OCI-LY7 (cell line): Measurements from ENCODE around the gene MYO9A. TPM values are rescaled to one million over a fixed set of nuclear protein-coding genes. Genes with fewer than 3 reads are reported as not detected.

ENCODE experiments used
- BruUV-seq: library from RNA; stranded (reverse); fragments of 400-500 nt; replicated peaks from 2 replicates; lab custom pipeline; 2021; lab: Mats Ljungman, UMichigan
- CTCF ChIA-PET: fragments of 300-600 bp; sonication (Branson Sonifier 250); formaldehyde crosslinking; loops from one replicate; lab custom pipeline; 2022; ENCODE audit warnings: antibody characterized with exemption; ENCODE audit not compliant: unreplicated experiment; lab: Charles Lee
- POLR2A ChIA-PET: fragments of 300-600 bp; sonication (Branson Sonifier 250); formaldehyde crosslinking; loops from one replicate; lab custom pipeline; 2022; ENCODE audit warnings: antibody characterized with exemption; lab: Charles Lee
- DNase-seq: peaks from one replicate; pipeline ENCODE4 v3.0.0-alpha.2; 2015; ENCODE audit warnings: low spot score
- H2AFZ ChIP-seq: fragments of 200-600 bp; sonication (generic), shearing (Covaris generic); 2 replicates; pipeline ENCODE4 v1.6.1; 2014; ENCODE audit warnings: mild to moderate bottlenecking, antibody characterized with exemption, low read length, moderate library complexity
- H3K27ac ChIP-seq: fragments of 200-600 bp; sonication (generic); 2 replicates; pipeline ENCODE4 v1.5.1; 2014; ENCODE audit warnings: mixed run types, low read depth, mild to moderate bottlenecking, moderate library complexity, low read length, inconsistent platforms; ENCODE audit not compliant: poor library complexity, severe bottlenecking
- H3K36me3 ChIP-seq: fragments of 200-600 bp; sonication (generic); 2 replicates; pipeline ENCODE4 v1.6.1; 2014; ENCODE audit warnings: mild to moderate bottlenecking, antibody characterized with exemption, low read length, moderate library complexity, mixed read lengths; ENCODE audit not compliant: insufficient read depth
- H3K4me1 ChIP-seq: fragments of 200-600 bp; sonication (generic); 2 replicates; pipeline ENCODE4 v1.5.1; 2014; ENCODE audit warnings: mild to moderate bottlenecking, low read length; ENCODE audit not compliant: insufficient read depth, poor library complexity, severe bottlenecking
- H3K4me2 ChIP-seq: fragments of 200-600 bp; sonication (generic); 2 replicates; pipeline ENCODE4 v1.6.1; 2014; ENCODE audit warnings: mild to moderate bottlenecking, low read length
- H3K4me3 ChIP-seq: fragments of 200-600 bp; sonication (generic); 2 replicates; pipeline ENCODE4 v1.5.1; 2014; ENCODE audit warnings: mild to moderate bottlenecking, low read depth, low read length; ENCODE audit not compliant: poor library complexity, severe bottlenecking
- H3K79me2 ChIP-seq: fragments of 200-600 bp; sonication (generic); 2 replicates; pipeline ENCODE4 v1.6.1; 2016; ENCODE audit warnings: low read depth, mild to moderate bottlenecking, low read length, moderate library complexity, mixed read lengths; ENCODE audit not compliant: insufficient read depth
- H3K9me2 ChIP-seq: fragments of 200-600 bp; sonication (generic); 2 replicates; pipeline ENCODE4 v1.6.1; 2016; ENCODE audit warnings: mild to moderate bottlenecking, low read length, mixed read lengths; ENCODE audit not compliant: insufficient read depth
- H3K9me3 ChIP-seq: fragments of 200-600 bp; sonication (generic); 2 replicates; pipeline ENCODE4 v1.6.1; 2014; ENCODE audit warnings: mild to moderate bottlenecking, mixed run types, low read length, mixed read lengths
- H4K20me1 ChIP-seq: fragments of 200-600 bp; sonication (generic); 2 replicates; pipeline ENCODE4 v1.6.1; 2014; ENCODE audit warnings: mild to moderate bottlenecking, antibody characterized with exemption, low read length, moderate library complexity, mixed read lengths; ENCODE audit not compliant: insufficient read depth
- CTCF ChIP-seq: fragments of 200-600 bp; sonication (generic); conservative IDR thresholded peaks from 2 replicates; pipeline ENCODE4 v1.5.1; 2014; ENCODE audit warnings: mild to moderate bottlenecking, antibody characterized with exemption, low read length, moderate library complexity, mixed read lengths
- EZH2phosphoT487 ChIP-seq: fragments of 200-600 bp; sonication (generic); IDR thresholded peaks from 2 replicates; pipeline ENCODE4 v1.6.1; 2018; ENCODE audit warnings: low read depth, borderline replicate concordance, mild to moderate bottlenecking, mixed run types, antibody characterized with exemption, low read length, moderate library complexity, mixed read lengths
- intact Hi-C: fragments of 100-400 bp; cut with micrococcal nuclease; formaldehyde crosslinking; loops from one replicate; pipeline ENCODE4 v1.10.0; 2022; ENCODE audit not compliant: unreplicated experiment
- total RNA-seq, 2 experiments: library from RNA; depleted of rRNA in 1 of 2; stranded (reverse); fragments of >200 nt in 1 of 2; shearing (Covaris generic) in 1 of 2; gene quantifications; 2 replicates each; pipeline ENCODE4 v1.2.3, GENCODE V29; 2014 to 2022

MYO9A gene
- total RNA-seq, 2 experiments from 2014 or later, result 26.4 to 125 TPM

GRCh38 chr15:71914092-71914491 is 203.9 kb downstream of the MYO9A start:
- H3K9me3 ChIP-seq, result no peaks in the 10 kb centered on the region
- H4K20me1 ChIP-seq, result no peaks in the 10 kb centered on the region
- BruUV-seq, result no TSS peak
- H3K4me2 ChIP-seq, result no peak overlapping the region
- H3K27ac ChIP-seq, result no peak overlapping the region
- H3K79me2 ChIP-seq, result no peaks in the 10 kb centered on the region
- no peaks in the 10 kb centered on the region for H3K4me1 ChIP-seq
- DNase-seq, result no peak
- no peak for TF ChIP-seq CTCF
- TF ChIP-seq EZH2phosphoT487, result no peak
- intact Hi-C loops, result no loop called here
- no peaks in the 10 kb centered on the region for H3K9me2 ChIP-seq
- H3K4me3 ChIP-seq, result no peak overlapping the region
- CTCF ChIA-PET, result no interaction called here
- no peak overlapping the region for H2AFZ ChIP-seq
- POLR2A ChIA-PET, result no interaction called here
- 0 out of 2 replicates have a peak, but pooled peaks cover 3% of the 10 kb centered on the region for H3K36me3 ChIP-seq

- Histone ChIP-seq H3K79me2 (no peaks in the 10 kb centered on the region), H3K27ac (no peak overlapping the region), H2AFZ (no peak overlapping the region), H3K4me3 (no peak overlapping the region), H4K20me1 (no peaks in the 10 kb centered on the region), H3K9me3 (no peaks in the 10 kb centered on the region), H3K9me2 (no peaks in the 10 kb centered on the region), H3K4me2 (no peak overlapping the region), H3K36me3 (peaks cover 42% of the 10 kb centered on the region), H3K4me1 (no peaks in the 10 kb centered on the region)
- no peak for TF ChIP-seq EZH2phosphoT487
- no peak for TF ChIP-seq CTCF
- POLR2A ChIA-PET, result interaction anchor here (0.6 kb wide), 1 partner anchor 12 kb away, joined by 3 read pairs; no protein-coding TSS in a partner anchor
- intact Hi-C loops, result no loop called here
- CTCF ChIA-PET, result no interaction called here
- no TSS peak for BruUV-seq
- DNase-seq, result no peak
Measured at GRCh38 chr15:71899674-71900073, 218.3 kb downstream of the MYO9A start.

GRCh38 chr15:71893691-71894090 is 224.3 kb downstream of the MYO9A start:
- BruUV-seq, result no TSS peak
- POLR2A ChIA-PET, result interaction anchor here (2.1 kb wide), 1 partner anchor 12 kb away, joined by 6 read pairs; no protein-coding TSS in a partner anchor
- H3K4me1 ChIP-seq, result peaks cover 5% of the 10 kb centered on the region
- no peaks in the 10 kb centered on the region for H3K79me2 ChIP-seq
- DNase-seq, result no peak
- intact Hi-C loops, result loop anchor here (5.0 kb wide), 1 partner anchor 264 kb away; no protein-coding TSS in a partner anchor
- H3K27ac ChIP-seq, result no peak overlapping the region
- H2AFZ ChIP-seq, result no peak overlapping the region
- no peaks in the 10 kb centered on the region for H3K9me2 ChIP-seq
- TF ChIP-seq CTCF, result no peak
- TF ChIP-seq EZH2phosphoT487, result no peak
- H3K4me3 ChIP-seq, result no peak overlapping the region
- CTCF ChIA-PET, result no interaction called here
- peaks cover 29% of the 10 kb centered on the region for H3K36me3 ChIP-seq
- no peaks in the 10 kb centered on the region for H3K9me3 ChIP-seq
- no peak overlapping the region for H3K4me2 ChIP-seq
- no peaks in the 10 kb centered on the region for H4K20me1 ChIP-seq
